ENCODE measurements around the gene RIMBP3B.
A peak's percentile ranks its signal among the peaks of the same experiment; 100 is the strongest.
"Not testable (repeated sequence)": the region's sequence is repeated elsewhere in the genome, so short reads cannot be mapped to it uniquely, and the experiment has no call there.

RIMBP3B gene

GRCh38 chr22:21418974-21419638 lies 35.6 kb downstream of the RIMBP3B start:
- not testable (repeated sequence) for DNase-seq

- peak; percentile 7 for DNase-seq
Measured at GRCh38 chr22:21420180-21420763, 36.7 kb downstream of the RIMBP3B start.

- DNase-seq: not testable (repeated sequence)
Measured at GRCh38 chr22:21424084-21424709, 40.6 kb downstream of the RIMBP3B start.

GRCh38 chr22:21434378-21435233 lies 51.1 kb downstream of the RIMBP3B start:
- DNase-seq: not testable (repeated sequence)

- DNase-seq: not testable (repeated sequence)
Measured at GRCh38 chr22:21435998-21436810, 52.7 kb downstream of the RIMBP3B start.

GRCh38 chr22:21438013-21438412 lies 54.5 kb downstream of the RIMBP3B start:
- DNase-seq: not testable (repeated sequence)

All from central memory CD4-positive, alpha-beta T cell (primary cell).